Measurements from ENCODE around the gene WDR31.

WDR31 gene

DNA sequence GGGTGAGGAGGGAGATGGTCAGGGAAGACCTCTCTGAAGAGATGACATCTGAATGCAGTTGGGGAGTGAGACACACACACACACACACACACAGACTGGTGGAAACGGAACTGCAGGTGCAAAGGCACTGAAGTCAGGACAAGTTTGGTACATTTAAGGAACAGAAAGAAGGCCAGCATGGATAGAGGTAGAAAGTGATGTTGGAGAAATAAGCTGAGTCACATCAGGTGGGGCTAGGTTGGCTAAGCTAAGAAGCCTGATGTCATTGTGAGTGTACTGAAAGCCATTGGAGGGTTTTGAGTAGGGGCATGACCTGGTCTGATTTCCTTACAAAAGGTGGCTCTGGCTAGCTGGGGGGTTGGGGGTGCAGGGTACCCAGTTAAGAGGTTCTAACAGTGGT, 12.3 kb upstream of the WDR31 start:
- POLR2A ChIA-PET: interaction anchor here (1.8 kb wide), 1 partner anchor 12 kb away, joined by 7 read pairs; the partner anchor contains the start of gene WDR31
- Histone ChIP-seq H3K27ac (ENCODE audit: extremely low read depth, low read depth, low read length) (no peak overlapping the region), H3K9me3 (ENCODE audit: control insufficient read depth, insufficient read depth, low read depth, low read length) (no peaks in the 10 kb centered on the region), H3K36me3 (ENCODE audit: control insufficient read depth in 2 of 2, insufficient read depth in 1 of 2, low read length in 2 of 2) (no peaks in the 10 kb centered on the region), H3K4me3 (ENCODE audit: low read depth, low read length) (no peak overlapping the region), H3K4me1 (ENCODE audit: control insufficient read depth, insufficient read depth, low read length) (peaks cover 7% of the 10 kb centered on the region; the same call in 1 of the 2 replicates)
- TF ChIP-seq ZNF146 (tag by site-specific recombination; IDR thresholded peaks at IDR 0.05): no peak
- no peak for TF ChIP-seq ZNF561 (tag by site-specific recombination; IDR thresholded peaks at IDR 0.05; ENCODE audit: borderline replicate concordance)
- no peak for TF ChIP-seq RBAK (tag by site-specific recombination; IDR thresholded peaks at IDR 0.05)
- peak; percentile 40 for TF ChIP-seq ZNF623 (tag by site-specific recombination; IDR thresholded peaks at IDR 0.05)
- no peak for TF ChIP-seq ZNF48 (tag by site-specific recombination; IDR thresholded peaks at IDR 0.05)
- CTCF ChIA-PET: interaction anchor here (0.5 kb wide), 1 partner anchor 1883 kb away, joined by 4 read pairs; no protein-coding TSS in a partner anchor

DNA sequence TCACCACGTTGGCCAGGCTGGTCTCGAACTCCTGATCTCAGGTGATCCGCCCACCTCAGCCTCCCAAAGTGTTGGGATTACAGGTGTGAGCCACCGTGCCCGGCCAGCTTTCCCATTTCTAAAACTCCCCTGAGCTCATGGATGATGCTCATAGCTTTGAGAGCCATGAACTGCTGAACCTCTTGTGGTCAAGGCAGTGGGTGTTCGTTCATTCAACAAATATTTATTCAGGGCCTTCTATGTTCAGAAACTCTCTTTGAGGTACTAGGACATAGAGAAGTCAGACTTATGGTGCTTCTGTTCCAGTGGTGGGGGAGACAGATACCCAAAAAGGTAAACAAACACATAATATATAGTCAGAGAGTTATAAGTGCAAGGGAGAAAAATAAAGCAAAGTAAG, 11.9 kb upstream of the WDR31 start:
- Histone ChIP-seq H3K9me3 (ENCODE audit: control insufficient read depth, insufficient read depth, low read depth, low read length) (no peaks in the 10 kb centered on the region), H3K36me3 (ENCODE audit: control insufficient read depth in 2 of 2, insufficient read depth in 1 of 2, low read length in 2 of 2) (no peaks in the 10 kb centered on the region), H3K4me3 (ENCODE audit: low read depth, low read length) (no peak overlapping the region), H3K27ac (ENCODE audit: extremely low read depth, low read depth, low read length) (no peak overlapping the region), H3K4me1 (ENCODE audit: control insufficient read depth, insufficient read depth, low read length) (peaks cover 7% of the 10 kb centered on the region; the same call in 1 of the 2 replicates)
- no peak for TF ChIP-seq SP2 (tag by site-specific recombination; IDR thresholded peaks at IDR 0.05)
- no peak for TF ChIP-seq OVOL3 (tag by site-specific recombination; IDR thresholded peaks at IDR 0.05)
- TF ChIP-seq EGR2 (tag by site-specific recombination; IDR thresholded peaks at IDR 0.05; ENCODE audit: low read depth): no peak
- TF ChIP-seq, protein P1, sequence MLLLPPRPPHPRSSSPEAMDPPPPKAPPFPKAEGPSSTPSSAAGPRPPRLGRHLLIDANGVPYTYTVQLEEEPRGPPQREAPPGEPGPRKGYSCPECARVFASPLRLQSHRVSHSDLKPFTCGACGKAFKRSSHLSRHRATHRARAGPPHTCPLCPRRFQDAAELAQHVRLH (tag by site-specific recombination; IDR thresholded peaks at IDR 0.05): no peak
- TF ChIP-seq KLF7 (tag by site-specific recombination; IDR thresholded peaks at IDR 0.05; ENCODE audit: borderline replicate concordance): no peak
- no peak for TF ChIP-seq ZNF416 (tag by site-specific recombination; IDR thresholded peaks at IDR 0.05)
- TF ChIP-seq KLF10 (tag by site-specific recombination; IDR thresholded peaks at IDR 0.05): no peak
- no peak for TF ChIP-seq ZXDB (tag by site-specific recombination; IDR thresholded peaks at IDR 0.05)
- no peak for TF ChIP-seq ZBTB48 (tag by site-specific recombination; IDR thresholded peaks at IDR 0.05)
- no peak for TF ChIP-seq SCRT2 (tag by site-specific recombination; IDR thresholded peaks at IDR 0.05)
- CTCF ChIA-PET: no interaction called here
- POLR2A ChIA-PET: interaction anchor here (1.2 to 1.8 kb wide), 2 partner anchors 12 to 59 kb away, joined by 3 to 7 read pairs; partner anchors contain the start of genes C9orf43, POLE3 and WDR31

DNA sequence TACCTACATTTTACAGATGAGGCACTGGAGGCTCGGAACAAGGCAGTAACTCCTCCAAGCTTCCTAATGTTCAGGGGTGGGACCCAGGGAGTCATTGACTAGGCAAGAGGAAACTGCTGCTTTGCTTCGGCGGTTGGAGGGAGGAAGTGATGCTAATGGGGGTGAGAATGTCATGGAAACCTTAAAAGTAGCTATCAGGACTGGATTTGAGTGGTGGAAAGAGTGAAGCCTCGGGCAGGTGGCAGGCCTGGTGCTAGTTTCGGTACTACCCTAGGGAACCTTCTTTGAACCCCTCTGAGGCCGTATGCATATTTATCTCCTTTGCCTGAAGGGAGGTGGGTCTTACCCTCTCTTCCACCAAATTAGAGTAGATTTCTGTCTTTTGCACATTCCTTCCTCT, 10.9 kb upstream of the WDR31 start:
- POLR2A ChIA-PET: interaction anchor here (0.8 to 3.4 kb wide), 4 partner anchors 9 to 76 kb away, joined by 3 to 12 read pairs (median 5); partner anchors contain the start of genes C9orf43, CDC26, POLE3 and PRPF4
- no peak overlapping the region for H3K27ac ChIP-seq (ENCODE audit: extremely low read depth, low read depth, low read length)
- peaks cover 7% of the 10 kb centered on the region; the same call in 1 of the 2 replicates for H3K4me1 ChIP-seq (ENCODE audit: control insufficient read depth, insufficient read depth, low read length)
- no peaks in the 10 kb centered on the region for H3K36me3 ChIP-seq (ENCODE audit: control insufficient read depth in 2 of 2, insufficient read depth in 1 of 2, low read length in 2 of 2)
- H3K9me3 ChIP-seq (ENCODE audit: control insufficient read depth, insufficient read depth, low read depth, low read length): no peaks in the 10 kb centered on the region
- CTCF ChIA-PET: interaction anchor here (1.0 to 2.5 kb wide), 4 partner anchors 11 to 238 kb away, joined by 3 to 8 read pairs (median 4); partner anchors contain the start of genes ALAD and WDR31
- no peak for TF ChIP-seq ZNF23 (tag by site-specific recombination; IDR thresholded peaks at IDR 0.05; ENCODE audit: borderline replicate concordance)
- TF ChIP-seq ZNF548 (tag by site-specific recombination; IDR thresholded peaks at IDR 0.05): no peak
- no peak for TF ChIP-seq ZNF549 (tag by site-specific recombination; IDR thresholded peaks at IDR 0.05)
- no peak for TF ChIP-seq ZNF248 (tag by site-specific recombination; IDR thresholded peaks at IDR 0.05)
- no peak for TF ChIP-seq ZEB2 (tag by site-specific recombination; IDR thresholded peaks at IDR 0.05)
- TF ChIP-seq, protein P2, sequence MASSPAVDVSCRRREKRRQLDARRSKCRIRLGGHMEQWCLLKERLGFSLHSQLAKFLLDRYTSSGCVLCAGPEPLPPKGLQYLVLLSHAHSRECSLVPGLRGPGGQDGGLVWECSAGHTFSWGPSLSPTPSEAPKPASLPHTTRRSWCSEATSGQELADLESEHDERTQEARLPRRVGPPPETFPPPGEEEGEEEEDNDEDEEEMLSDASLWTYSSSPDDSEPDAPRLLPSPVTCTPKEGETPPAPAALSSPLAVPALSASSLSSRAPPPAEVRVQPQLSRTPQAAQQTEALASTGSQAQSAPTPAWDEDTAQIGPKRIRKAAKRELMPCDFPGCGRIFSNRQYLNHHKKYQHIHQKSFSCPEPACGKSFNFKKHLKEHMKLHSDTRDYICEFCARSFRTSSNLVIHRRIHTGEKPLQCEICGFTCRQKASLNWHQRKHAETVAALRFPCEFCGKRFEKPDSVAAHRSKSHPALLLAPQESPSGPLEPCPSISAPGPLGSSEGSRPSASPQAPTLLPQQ (tag by site-specific recombination; IDR thresholded peaks at IDR 0.05): no peak
- no peak for TF ChIP-seq HOXA7 (CRISPR knock-in tag; IDR thresholded peaks at IDR 0.05; ENCODE audit: borderline replicate concordance)
- TF ChIP-seq, protein P3, sequence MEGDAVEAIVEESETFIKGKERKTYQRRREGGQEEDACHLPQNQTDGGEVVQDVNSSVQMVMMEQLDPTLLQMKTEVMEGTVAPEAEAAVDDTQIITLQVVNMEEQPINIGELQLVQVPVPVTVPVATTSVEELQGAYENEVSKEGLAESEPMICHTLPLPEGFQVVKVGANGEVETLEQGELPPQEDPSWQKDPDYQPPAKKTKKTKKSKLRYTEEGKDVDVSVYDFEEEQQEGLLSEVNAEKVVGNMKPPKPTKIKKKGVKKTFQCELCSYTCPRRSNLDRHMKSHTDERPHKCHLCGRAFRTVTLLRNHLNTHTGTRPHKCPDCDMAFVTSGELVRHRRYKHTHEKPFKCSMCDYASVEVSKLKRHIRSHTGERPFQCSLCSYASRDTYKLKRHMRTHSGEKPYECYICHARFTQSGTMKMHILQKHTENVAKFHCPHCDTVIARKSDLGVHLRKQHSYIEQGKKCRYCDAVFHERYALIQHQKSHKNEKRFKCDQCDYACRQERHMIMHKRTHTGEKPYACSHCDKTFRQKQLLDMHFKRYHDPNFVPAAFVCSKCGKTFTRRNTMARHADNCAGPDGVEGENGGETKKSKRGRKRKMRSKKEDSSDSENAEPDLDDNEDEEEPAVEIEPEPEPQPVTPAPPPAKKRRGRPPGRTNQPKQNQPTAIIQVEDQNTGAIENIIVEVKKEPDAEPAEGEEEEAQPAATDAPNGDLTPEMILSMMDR (tag by site-specific recombination; IDR thresholded peaks at IDR 0.05): no peak
- no peak for TF ChIP-seq ZNF747 (tag by site-specific recombination; IDR thresholded peaks at IDR 0.05)
- TF ChIP-seq, protein P4, sequence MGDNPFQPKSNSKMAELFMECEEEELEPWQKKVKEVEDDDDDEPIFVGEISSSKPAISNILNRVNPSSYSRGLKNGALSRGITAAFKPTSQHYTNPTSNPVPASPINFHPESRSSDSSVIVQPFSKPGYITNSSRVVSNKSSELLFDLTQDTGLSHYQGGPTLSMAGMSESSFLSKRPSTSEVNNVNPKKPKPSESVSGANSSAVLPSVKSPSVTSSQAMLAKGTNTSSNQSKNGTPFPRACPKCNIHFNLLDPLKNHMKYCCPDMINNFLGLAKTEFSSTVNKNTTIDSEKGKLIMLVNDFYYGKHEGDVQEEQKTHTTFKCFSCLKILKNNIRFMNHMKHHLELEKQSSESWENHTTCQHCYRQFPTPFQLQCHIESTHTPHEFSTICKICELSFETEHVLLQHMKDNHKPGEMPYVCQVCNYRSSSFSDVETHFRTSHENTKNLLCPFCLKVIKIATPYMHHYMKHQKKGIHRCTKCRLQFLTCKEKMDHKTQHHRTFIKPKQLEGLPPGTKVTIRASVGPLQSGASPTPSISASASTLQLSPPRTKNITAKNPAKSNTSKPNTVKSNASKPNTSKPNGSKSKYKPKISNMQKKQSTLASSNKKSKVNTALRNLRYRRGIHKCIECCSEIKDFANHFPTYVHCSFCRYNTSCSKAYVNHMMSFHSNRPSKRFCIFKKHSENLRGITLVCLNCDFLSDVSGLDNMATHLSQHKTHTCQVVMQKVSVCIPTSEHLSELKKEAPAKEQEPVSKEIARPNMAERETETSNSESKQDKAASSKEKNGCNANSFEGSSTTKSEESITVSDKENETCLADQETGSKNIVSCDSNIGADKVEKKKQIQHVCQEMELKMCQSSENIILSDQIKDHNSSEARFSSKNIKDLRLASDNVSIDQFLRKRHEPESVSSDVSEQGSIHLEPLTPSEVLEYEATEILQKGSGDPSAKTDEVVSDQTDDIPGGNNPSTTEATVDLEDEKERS (tag by site-specific recombination; IDR thresholded peaks at IDR 0.05): no peak
- no peak overlapping the region for H3K4me3 ChIP-seq (ENCODE audit: low read depth, low read length)

All from HEK293 (cell line).